Muscle of back (tissue), 11 donors: ENCODE measurements around the gene PIK3R3. TPM values are rescaled to one million over a fixed set of nuclear protein-coding genes. Genes with fewer than 3 reads are reported as not detected.

ENCODE experiments used
- DNase-seq, 3 donors: peaks; one replicate each; pipeline versions ENCODE4 v3.0.0 to v3.0.0-alpha.2; 2013
- polyA plus RNA-seq, 10 donors: library from polyadenylated mRNA; unstranded; fragments of 120-200 nt; gene quantifications; one replicate each; pipeline ENCODE4 v1.2.1, GENCODE V29; 2013; ENCODE audit not compliant: insufficient read length in 10 of 10

PIK3R3 gene
- polyA plus RNA-seq, 10 donors: 12.5 to 21.9 (median 17.2) TPM

GRCh38 chr1:45994423-45994822, 138.0 kb downstream of the PIK3R3 start:
- no peak for DNase-seq

Other genes with a start within 250 kb of the PIK3R3 start
- gene TSPAN1, start 42.5 kb upstream of the PIK3R3 start, polyA plus RNA-seq: under 1 TPM in 9 of 10 donors, not detected in 1; 0.12 to 0.87 (median 0.52) TPM
- not detected for gene P3R3URF, start 43.9 kb upstream of the PIK3R3 start, polyA plus RNA-seq
- 10 to 100 TPM; 44.3 to 60.8 (median 50.9) TPM for gene POMGNT1, start 65.8 kb upstream of the PIK3R3 start, polyA plus RNA-seq
- 1 to 10 TPM in 6 of 10 donors, under 1 TPM in 4; 0.78 to 1.4 (median 1.0) TPM for gene LURAP1, start 70.7 kb upstream of the PIK3R3 start, polyA plus RNA-seq
- 1 to 10 TPM; 3.5 to 9.6 (median 5.8) TPM for gene RAD54L, start 115.1 kb upstream of the PIK3R3 start, polyA plus RNA-seq
- 10 to 100 TPM; 52.6 to 61.8 (median 56.1) TPM for gene LRRC41, start 171.0 kb upstream of the PIK3R3 start, polyA plus RNA-seq
- gene UQCRH, start 171.1 kb upstream of the PIK3R3 start, polyA plus RNA-seq: 100 to 1,000 TPM; 247 to 353 (median 282) TPM
- gene NSUN4, start 208.2 kb upstream of the PIK3R3 start, polyA plus RNA-seq: 10 to 100 TPM; 11.0 to 15.6 (median 13.1) TPM